Activated naive CD4-positive, alpha-beta T cell treated with anti-CD3 and anti-CD28 coated beads, Interleukin-2, amount 50 U/mL, for 72 hours (primary cell): ENCODE data around the gene ZSCAN5A. TPM values are rescaled to one million over a fixed set of nuclear protein-coding genes. Genes with fewer than 3 reads are reported as not detected.
"Not testable (repeated sequence)": the region's sequence is repeated elsewhere in the genome, so short reads cannot be mapped to it uniquely, and the experiment has no call there.

Source experiments
- ATAC-seq, 2 donors: fragments of 150-1000 bp; cut with Tn5 transposase; 2 replicates each; pipeline ENCODE4 v1.10.0; 2021; ENCODE audit warnings: mild to moderate bottlenecking in 2 of 2, moderate library complexity in 2 of 2
- DNase-seq, 2 donors: peaks; one replicate each; pipeline ENCODE4 v3.0.0; 2021 to 2022; ENCODE audit warnings: low spot score in 2 of 2
- H3K27ac Mint-ChIP-seq, 2 donors: one replicate each; pipeline ENCODE4 v1.8.0; 2022; ENCODE audit warnings: mild to moderate bottlenecking in 2 of 2, mixed read lengths in 2 of 2
- H3K36me3 Mint-ChIP-seq, 2 donors: one replicate each; pipeline ENCODE4 v1.8.0; 2022; ENCODE audit warnings: mixed read lengths in 2 of 2
- H3K9me3 Mint-ChIP-seq, 2 donors: one replicate each; pipeline ENCODE4 v1.8.0; 2022; ENCODE audit warnings: mixed read lengths in 2 of 2
- total RNA-seq, 2 donors: library from RNA; stranded (reverse); gene quantifications; one replicate each; pipeline ENCODE4 v1.2.3, GENCODE V29; 2022

ZSCAN5A gene
- total RNA-seq, 2 donors from 2014 or later: 4.1 to 13.3 TPM

DNA sequence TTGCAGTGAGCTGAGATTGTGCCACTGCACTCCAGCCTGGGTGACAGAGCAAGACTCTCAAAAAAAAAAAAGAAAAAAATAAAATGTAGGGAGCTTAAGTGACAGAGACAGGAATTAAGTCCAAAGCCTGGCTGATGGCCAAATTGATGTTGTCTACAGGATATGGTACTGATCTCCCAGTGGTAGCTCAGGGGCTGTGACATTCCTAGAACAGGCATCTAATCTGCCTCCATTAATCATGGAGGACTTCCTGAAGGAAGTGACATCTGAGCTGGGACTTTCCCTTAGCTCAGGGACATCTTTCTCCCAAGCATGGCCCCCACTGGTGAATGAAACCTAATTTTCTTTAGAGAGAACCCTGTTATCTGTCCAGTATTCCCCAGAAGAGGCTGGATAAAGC lies 53.5 kb downstream of the ZSCAN5A start:
- Mint-ChIP-seq H3K9me3 (no peaks in the 10 kb centered on the region), H3K27ac (peak overlapping the region in 1 of 2 donors; percentile 22), H3K36me3 (no peaks in the 10 kb centered on the region)
- DNase-seq (no peak), ATAC-seq (no peak)

- ATAC-seq (no peak), DNase-seq (no peak)
- H3K36me3 Mint-ChIP-seq: no peaks in the 10 kb centered on the region
- H3K9me3 Mint-ChIP-seq: no peaks in the 10 kb centered on the region
- H3K27ac Mint-ChIP-seq: no peak overlapping the region
Measured at GRCh38 chr19:56258272-56258671, 56.4 kb downstream of the ZSCAN5A start.

DNA sequence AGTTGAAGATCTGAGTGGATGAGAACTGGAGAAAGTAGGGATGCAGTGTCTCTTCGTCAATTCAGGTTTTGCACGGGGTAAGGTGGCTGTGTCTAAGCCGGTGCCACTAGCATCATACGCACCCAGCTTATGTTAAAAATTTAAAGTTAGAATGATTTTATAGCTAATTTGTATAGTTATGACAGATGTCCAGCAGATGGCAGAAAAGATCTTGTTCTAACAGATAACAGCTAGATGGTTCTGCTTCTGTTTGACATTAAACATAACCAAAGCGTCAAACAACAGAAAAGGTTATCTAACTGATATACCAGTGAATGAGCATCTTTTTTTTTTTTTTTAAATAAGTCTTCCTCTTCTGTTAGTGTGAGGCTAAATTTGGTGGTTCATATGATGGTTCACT lies 60.9 kb downstream of the ZSCAN5A start:
- no peak for DNase-seq
- Mint-ChIP-seq H3K36me3 (peaks cover 0 to 9% of the 10 kb centered on the region in 2 donors), H3K9me3 (peaks cover 3 to 9% of the 10 kb centered on the region in 2 donors), H3K27ac (no peak overlapping the region)
- ATAC-seq: no peak

- DNase-seq (peak; percentile 77 to 85), ATAC-seq (peak; percentile 71 to 76)
- H3K27ac Mint-ChIP-seq: peak overlapping the region; percentile 18 to 81
- peaks cover 3 to 9% of the 10 kb centered on the region in 2 donors for H3K9me3 Mint-ChIP-seq
- H3K36me3 Mint-ChIP-seq: peaks cover 0 to 9% of the 10 kb centered on the region in 2 donors
Measured at GRCh38 chr19:56252699-56253422, 61.8 kb downstream of the ZSCAN5A start.

DNA sequence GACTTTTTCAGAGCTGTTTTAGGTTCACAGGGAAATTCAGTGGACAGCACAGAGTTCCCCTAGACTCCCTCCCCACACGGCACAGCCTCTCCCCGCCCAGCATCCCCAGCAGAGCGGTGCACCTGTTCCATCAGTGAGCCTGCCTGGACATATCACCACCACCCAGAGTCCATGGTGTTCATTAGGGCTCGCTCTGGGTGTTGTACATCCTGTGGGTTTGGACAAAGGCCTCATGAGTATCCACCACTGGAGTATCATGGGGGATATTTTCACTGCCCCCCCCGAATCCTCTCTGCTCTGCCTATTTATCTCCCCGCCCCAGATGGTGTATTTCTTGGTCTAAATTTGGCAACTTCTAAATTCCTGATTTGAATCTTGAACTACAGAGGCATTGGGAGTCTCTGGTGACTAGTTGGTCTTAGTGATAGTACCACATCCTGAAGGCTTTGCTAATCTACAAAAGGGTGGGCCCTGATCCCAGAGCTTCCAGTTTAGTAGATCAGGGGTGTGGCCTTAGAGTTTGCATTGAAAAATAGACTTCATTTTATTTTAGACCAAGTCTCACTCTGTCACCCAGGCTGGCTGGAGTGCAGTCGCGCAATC lies 65.8 kb downstream of the ZSCAN5A start:
- not testable (repeated sequence) for H3K27ac Mint-ChIP-seq, DNase-seq, H3K36me3 Mint-ChIP-seq, ATAC-seq, H3K9me3 Mint-ChIP-seq

DNA sequence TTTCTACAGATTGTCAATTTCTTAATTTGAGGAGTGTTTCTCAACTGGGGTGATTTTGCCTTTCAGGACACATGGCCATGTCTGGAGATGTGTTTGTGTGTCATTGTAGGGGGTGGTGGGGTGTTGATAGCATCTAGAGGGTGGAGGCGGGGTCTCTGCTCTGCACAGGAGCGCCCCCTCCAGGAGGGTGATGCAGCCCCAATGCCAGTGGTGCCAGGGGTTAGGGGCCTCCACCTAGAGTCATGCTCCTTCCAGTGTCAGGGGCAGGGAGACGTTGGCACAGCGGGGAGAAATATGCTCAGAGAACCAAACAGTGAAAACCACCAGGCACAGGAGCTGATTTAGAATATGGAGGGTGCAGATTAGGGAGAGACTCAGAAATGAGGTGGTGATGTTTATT lies 68.9 kb downstream of the ZSCAN5A start:
- not testable (repeated sequence) for H3K36me3 Mint-ChIP-seq, ATAC-seq

DNA sequence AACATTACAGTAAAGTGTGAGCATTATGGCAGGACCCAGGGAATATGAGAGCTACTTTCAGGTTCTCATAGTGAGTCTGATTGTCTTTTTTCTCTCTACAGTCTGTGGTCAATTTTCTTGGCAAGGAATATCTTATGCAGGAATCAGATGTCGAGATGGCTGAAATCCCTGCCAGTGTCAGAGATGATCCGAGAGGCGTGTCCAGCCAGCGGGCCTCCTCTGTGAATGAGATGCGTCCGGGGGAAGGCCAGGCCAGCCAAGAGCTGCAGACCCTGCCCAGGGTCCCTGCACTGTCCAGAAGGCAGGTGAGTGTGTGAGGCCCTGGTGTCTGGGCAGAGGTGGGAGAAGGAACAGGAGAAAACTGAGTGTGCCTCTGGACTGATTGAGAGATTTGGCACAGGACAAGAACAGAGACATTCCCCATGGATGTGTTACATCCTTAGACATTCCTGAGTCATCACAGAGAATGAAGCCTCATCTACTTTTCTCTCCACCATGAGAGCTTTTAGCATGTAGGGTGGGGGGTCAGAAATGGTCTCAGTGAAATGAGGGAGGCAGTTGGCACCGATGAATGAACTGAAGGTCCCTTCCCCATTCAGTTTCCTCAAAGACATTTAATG lies 69.4 kb downstream of the ZSCAN5A start:
- ATAC-seq: no peak
- no peaks in the 10 kb centered on the region for H3K9me3 Mint-ChIP-seq

More for the DNA sequence above, 68.9 kb downstream of the ZSCAN5A start:
- DNase-seq, H3K27ac Mint-ChIP-seq, H3K9me3 Mint-ChIP-seq: not testable (repeated sequence)

DNA sequence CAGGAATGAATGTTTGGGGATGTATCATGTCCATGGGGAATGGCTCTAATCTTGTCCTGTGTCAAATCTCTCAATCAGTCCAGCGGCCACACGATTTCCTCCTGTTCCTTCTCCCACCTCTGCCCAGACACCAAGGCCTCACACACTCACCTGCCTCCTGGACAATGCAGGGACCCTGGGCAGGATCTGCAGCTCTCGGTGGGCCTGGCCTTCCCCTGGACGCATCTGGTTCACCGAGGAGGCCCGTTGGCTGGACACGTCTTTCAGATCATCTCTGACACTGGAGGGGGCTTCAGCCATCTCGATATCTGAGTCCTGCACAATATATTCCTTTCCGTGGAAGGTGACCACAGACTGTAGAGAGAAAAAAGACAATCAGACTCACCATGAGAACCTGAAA lies 91.2 kb downstream of the ZSCAN5A start:
- Mint-ChIP-seq H3K36me3 (peaks cover 0 to 19% of the 10 kb centered on the region in 2 donors), H3K9me3 (no peaks in the 10 kb centered on the region), H3K27ac (no peak overlapping the region)
- DNase-seq (no peak), ATAC-seq (no peak)

More for the DNA sequence above, 69.4 kb downstream of the ZSCAN5A start:
- H3K36me3 Mint-ChIP-seq: no peaks in the 10 kb centered on the region
- no peak overlapping the region for H3K27ac Mint-ChIP-seq
- DNase-seq: no peak

DNA sequence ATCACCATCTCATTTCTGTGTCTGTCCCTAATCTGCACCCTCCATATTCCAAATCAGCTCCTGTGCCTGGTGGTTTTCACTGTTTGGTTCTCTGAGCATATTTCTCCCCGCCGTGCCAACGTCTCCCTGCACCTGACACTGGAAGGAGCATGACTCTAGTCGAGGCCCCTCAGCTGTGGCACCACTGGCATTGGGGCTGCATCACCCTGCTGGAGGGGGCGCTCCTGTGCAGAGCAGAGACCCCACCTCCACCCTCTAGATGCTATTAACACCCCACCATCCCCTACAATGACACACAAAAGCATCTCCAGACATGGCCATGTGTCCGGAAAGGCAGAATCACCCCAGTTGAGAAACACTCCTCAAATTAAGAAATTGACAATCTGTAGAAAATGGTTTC lies 91.7 kb downstream of the ZSCAN5A start:
- H3K9me3 Mint-ChIP-seq: no peaks in the 10 kb centered on the region
- no peak for DNase-seq

GRCh38 chr19:56221851-56222250 lies 92.8 kb downstream of the ZSCAN5A start:
- H3K36me3 Mint-ChIP-seq: peaks cover 0 to 19% of the 10 kb centered on the region in 2 donors
- ATAC-seq (no peak), DNase-seq (no peak)
- no peaks in the 10 kb centered on the region for H3K9me3 Mint-ChIP-seq
- no peak overlapping the region for H3K27ac Mint-ChIP-seq

More for the DNA sequence above, 91.7 kb downstream of the ZSCAN5A start:
- ATAC-seq: no peak
- H3K27ac Mint-ChIP-seq: peak overlapping the region in 1 of 2 donors; percentile 73
- H3K36me3 Mint-ChIP-seq: peaks cover 0 to 19% of the 10 kb centered on the region in 2 donors

- ATAC-seq, DNase-seq, H3K27ac Mint-ChIP-seq, H3K9me3 Mint-ChIP-seq: not testable (repeated sequence)
- peaks cover 0 to 19% of the 10 kb centered on the region in 2 donors for H3K36me3 Mint-ChIP-seq
Measured at GRCh38 chr19:56221442-56221841, 93.2 kb downstream of the ZSCAN5A start.

DNA sequence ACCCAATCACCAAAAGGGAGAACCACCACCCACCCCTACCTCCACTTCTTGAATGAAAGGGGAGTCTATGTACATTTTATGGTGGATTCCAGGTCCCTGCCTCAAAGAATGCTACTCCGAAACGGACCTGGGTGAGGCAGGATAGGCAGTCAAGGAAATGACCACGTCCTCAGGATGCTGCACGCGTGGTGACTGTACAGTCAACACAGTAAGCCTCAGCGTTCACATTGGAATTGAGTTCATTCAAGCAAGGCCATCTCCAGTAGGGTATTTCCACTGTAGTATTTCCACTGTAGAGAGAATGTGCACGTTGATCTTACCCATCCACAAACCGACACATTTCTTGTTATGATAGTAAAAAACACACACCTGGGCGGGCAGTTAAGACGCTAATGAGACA lies 95.7 kb downstream of the ZSCAN5A start:
- no peak overlapping the region for H3K27ac Mint-ChIP-seq
- H3K36me3 Mint-ChIP-seq: peaks cover 0 to 19% of the 10 kb centered on the region in 2 donors
- no peaks in the 10 kb centered on the region for H3K9me3 Mint-ChIP-seq
- DNase-seq (no peak), ATAC-seq (no peak)

- Mint-ChIP-seq H3K9me3 (no peaks in the 10 kb centered on the region), H3K27ac (no peak overlapping the region), H3K36me3 (peaks cover 0 to 10% of the 10 kb centered on the region in 2 donors)
- no peak for ATAC-seq
- no peak for DNase-seq
Measured at GRCh38 chr19:56217039-56217949, 97.3 kb downstream of the ZSCAN5A start.

DNA sequence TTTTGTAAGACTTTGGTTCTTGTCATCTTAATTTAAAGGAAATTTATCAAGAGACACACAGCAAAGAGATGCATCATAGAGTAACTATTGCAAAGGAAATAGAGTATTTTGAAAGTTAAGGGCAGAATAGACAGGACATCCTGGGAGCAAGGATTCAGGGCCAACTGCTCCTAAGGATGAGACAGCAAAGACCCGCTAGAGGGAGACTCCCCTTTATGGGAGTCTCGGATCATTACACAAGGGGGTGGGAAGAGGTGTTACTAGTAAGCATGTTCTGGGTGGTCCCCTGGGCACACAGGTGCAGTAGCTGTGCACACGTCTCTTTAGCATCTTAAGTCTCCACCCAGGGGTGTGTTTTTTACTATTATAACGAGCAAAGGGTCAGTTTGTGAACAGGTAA lies 102.9 kb downstream of the ZSCAN5A start:
- no peaks in the 10 kb centered on the region for H3K36me3 Mint-ChIP-seq
- no peak for ATAC-seq
- no peak for DNase-seq
- H3K27ac Mint-ChIP-seq: no peak overlapping the region
- H3K9me3 Mint-ChIP-seq: no peaks in the 10 kb centered on the region

DNA sequence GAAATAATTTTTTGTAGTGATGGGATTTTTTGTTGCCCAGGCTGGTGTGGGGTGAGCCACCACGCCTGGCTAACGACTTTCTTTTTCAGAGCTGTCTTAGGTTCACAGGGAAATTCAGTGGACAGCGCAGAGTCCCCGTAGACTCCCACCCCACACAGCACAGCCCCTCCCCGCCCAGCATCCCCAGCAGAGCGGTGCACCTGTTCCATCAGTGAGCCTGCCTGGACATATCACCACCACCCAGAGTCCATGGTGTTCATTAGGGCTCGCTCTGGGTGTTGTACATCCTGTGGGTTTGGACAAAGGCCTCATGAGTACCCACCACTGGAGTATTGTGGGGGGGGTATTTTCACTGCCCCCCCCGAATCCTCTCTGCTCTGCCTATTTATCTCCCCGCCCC lies 104.6 kb downstream of the ZSCAN5A start:
- not testable (repeated sequence) for ATAC-seq, H3K27ac Mint-ChIP-seq, H3K36me3 Mint-ChIP-seq, DNase-seq, H3K9me3 Mint-ChIP-seq

DNA sequence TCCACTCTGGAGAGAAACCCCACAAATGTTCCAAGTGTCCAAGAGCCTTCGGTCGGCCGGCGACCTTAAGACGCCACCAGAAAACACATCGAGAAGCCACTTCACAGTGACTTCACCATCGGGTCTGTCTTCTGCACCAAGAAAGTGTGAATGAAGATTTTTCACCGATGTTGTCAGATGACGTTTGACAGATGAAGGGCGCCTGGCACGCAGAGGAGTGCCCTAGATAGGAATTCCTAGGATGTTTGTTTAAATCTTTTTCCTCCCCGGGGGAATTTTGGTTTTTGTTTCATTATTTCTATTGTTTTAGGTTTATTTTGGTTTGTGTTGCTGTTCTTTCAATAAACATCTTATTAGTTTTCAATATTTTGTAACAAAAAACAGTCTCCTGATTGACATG lies 105.5 kb downstream of the ZSCAN5A start:
- ATAC-seq (no peak), DNase-seq (no peak)
- no peaks in the 10 kb centered on the region for H3K36me3 Mint-ChIP-seq
- H3K9me3 Mint-ChIP-seq: no peaks in the 10 kb centered on the region
- H3K27ac Mint-ChIP-seq: no peak overlapping the region
